Islet precursor cell (in vitro differentiated cells): ENCODE measurements around the gene INPP4B.
"Not testable (repeated sequence)": the region's sequence is repeated elsewhere in the genome, so short reads cannot be mapped to it uniquely, and the experiment has no call there.

Experiments used
- DNase-seq: peaks from one replicate; pipeline ENCODE4 v3.0.0-alpha.2; 2018

INPP4B gene

GRCh38 chr4:142404191-142404611 lies 441.9 kb downstream of the INPP4B start:
- DNase-seq = no peak

- DNase-seq = peak; percentile 69
These were observed 443.2 kb downstream of the INPP4B start for GRCh38 chr4:142402900-142403299.

GRCh38 chr4:142402156-142402555 lies 443.9 kb downstream of the INPP4B start:
- DNase-seq = no peak

GRCh38 chr4:142397364-142397991 lies 448.6 kb downstream of the INPP4B start:
- DNase-seq = not testable (repeated sequence)

GRCh38 chr4:142396279-142396678 lies 449.8 kb downstream of the INPP4B start:
- DNase-seq = no peak

GRCh38 chr4:142393127-142393526 lies 453.0 kb downstream of the INPP4B start:
- DNase-seq = no peak

- no peak for DNase-seq
These were observed 459.2 kb downstream of the INPP4B start for GRCh38 chr4:142386856-142387255.

GRCh38 chr4:142386449-142386848 lies 459.7 kb downstream of the INPP4B start:
- DNase-seq = no peak

- DNase-seq = no peak
These were observed 462.2 kb downstream of the INPP4B start for GRCh38 chr4:142383800-142384470.

- no peak for DNase-seq
These were observed 462.7 kb downstream of the INPP4B start for GRCh38 chr4:142383354-142383753.

- DNase-seq = peak; percentile 63
These were observed 466.0 kb downstream of the INPP4B start for GRCh38 chr4:142380052-142380602.

- peak; percentile 83 for DNase-seq
These were observed 466.6 kb downstream of the INPP4B start for GRCh38 chr4:142379277-142380051.

GRCh38 chr4:142378179-142378578 lies 467.9 kb downstream of the INPP4B start:
- no peak for DNase-seq

GRCh38 chr4:142377342-142378091 lies 468.6 kb downstream of the INPP4B start:
- DNase-seq = no peak

GRCh38 chr4:142376204-142376603 lies 469.9 kb downstream of the INPP4B start:
- DNase-seq = no peak

GRCh38 chr4:142373610-142374009 lies 472.5 kb downstream of the INPP4B start:
- no peak for DNase-seq

GRCh38 chr4:142372530-142373260 lies 473.4 kb downstream of the INPP4B start:
- DNase-seq = no peak

GRCh38 chr4:142369141-142369540 lies 477.0 kb downstream of the INPP4B start:
- no peak for DNase-seq

GRCh38 chr4:142367418-142368180 lies 478.5 kb downstream of the INPP4B start:
- DNase-seq = no peak

- DNase-seq = no peak
These were observed 479.3 kb downstream of the INPP4B start for GRCh38 chr4:142366769-142367181.

- no peak for DNase-seq
These were observed 480.7 kb downstream of the INPP4B start for GRCh38 chr4:142365391-142365790.
